ENCODE data around the gene INA. TPM values are rescaled to one million over a fixed set of nuclear protein-coding genes. Genes with fewer than 3 reads are reported as not detected.

INA gene
- total RNA-seq, 4 donors from 2014 or later, result not detected

DNA sequence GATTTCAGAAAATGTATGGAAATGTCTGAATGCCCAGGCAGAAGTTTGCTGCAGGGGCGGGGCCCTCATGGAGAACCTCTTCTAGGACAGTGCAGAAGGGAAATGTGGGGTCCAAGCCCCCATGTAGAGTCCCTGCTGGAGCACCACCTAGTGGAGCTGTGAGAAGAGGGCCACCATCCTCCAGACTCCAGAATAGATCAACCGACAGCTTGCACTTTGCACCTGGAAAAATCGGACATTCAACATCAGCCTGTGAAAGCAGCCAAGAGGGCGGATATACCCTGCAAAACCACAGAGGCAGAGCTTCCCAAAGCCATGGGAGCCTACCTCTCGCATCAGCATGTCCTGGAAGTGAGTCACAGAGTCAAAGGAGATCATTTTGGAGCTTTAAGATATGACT is 16.9 kb upstream of the INA start:
- Histone ChIP-seq H3K4me3 (no peak overlapping the region), H3K9me3 (peaks cover 0 to 12% (median 0%) of the 10 kb centered on the region in 4 donors), H3K36me3 (no peaks in the 10 kb centered on the region), H3K27ac (no peak overlapping the region), H3K4me1 (no peaks in the 10 kb centered on the region), H3K27me3 (no peaks in the 10 kb centered on the region)
- TF ChIP-seq, protein P1, sequence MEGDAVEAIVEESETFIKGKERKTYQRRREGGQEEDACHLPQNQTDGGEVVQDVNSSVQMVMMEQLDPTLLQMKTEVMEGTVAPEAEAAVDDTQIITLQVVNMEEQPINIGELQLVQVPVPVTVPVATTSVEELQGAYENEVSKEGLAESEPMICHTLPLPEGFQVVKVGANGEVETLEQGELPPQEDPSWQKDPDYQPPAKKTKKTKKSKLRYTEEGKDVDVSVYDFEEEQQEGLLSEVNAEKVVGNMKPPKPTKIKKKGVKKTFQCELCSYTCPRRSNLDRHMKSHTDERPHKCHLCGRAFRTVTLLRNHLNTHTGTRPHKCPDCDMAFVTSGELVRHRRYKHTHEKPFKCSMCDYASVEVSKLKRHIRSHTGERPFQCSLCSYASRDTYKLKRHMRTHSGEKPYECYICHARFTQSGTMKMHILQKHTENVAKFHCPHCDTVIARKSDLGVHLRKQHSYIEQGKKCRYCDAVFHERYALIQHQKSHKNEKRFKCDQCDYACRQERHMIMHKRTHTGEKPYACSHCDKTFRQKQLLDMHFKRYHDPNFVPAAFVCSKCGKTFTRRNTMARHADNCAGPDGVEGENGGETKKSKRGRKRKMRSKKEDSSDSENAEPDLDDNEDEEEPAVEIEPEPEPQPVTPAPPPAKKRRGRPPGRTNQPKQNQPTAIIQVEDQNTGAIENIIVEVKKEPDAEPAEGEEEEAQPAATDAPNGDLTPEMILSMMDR (IDR thresholded peaks at IDR 0.05), result no peak
- TF ChIP-seq EP300 (IDR thresholded peaks at IDR 0.05) (no peak), POLR2A (IDR thresholded peaks at IDR 0.05) (no peak)
- no peak for DNase-seq (ENCODE audit: low spot score in 2 of 2)
- WGBS, 2 donors, result 88 to 96% methylated on average over 5 of the region's 5 CpGs

DNA sequence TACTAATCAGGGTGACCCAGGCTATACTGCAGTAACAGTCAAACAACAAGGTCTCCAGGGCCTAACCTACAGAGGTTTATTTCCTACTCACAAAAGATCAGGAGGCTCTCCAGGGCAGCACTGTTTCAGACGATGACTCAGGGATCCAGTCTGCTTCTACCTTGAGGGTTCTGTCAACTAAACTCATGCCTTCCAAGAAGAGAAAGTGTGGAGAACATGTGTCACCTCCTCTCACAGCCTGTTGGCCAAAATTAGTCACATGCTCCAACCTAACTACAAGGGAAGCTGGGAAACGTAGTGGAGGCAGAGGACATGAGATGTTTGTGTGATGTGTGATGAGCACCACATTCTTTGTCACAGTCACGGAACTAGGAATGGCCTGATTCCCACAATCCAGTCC is 14.7 kb upstream of the INA start:
- no peak for DNase-seq (ENCODE audit: low spot score in 2 of 2)
- peaks cover 0 to 12% (median 0%) of the 10 kb centered on the region in 4 donors for H3K9me3 ChIP-seq
- no peak overlapping the region for H3K4me3 ChIP-seq
- no peaks in the 10 kb centered on the region for H3K4me1 ChIP-seq
- 78 to 86% methylated on average over 3 of the region's 3 CpGs for WGBS, 2 donors
- TF ChIP-seq POLR2A (IDR thresholded peaks at IDR 0.05), result no peak
- no peak for TF ChIP-seq EP300 (IDR thresholded peaks at IDR 0.05)
- TF ChIP-seq, protein P1 (IDR thresholded peaks at IDR 0.05), result no peak
- no peaks in the 10 kb centered on the region for H3K27me3 ChIP-seq
- H3K36me3 ChIP-seq, result no peaks in the 10 kb centered on the region
- no peak overlapping the region for H3K27ac ChIP-seq

DNA sequence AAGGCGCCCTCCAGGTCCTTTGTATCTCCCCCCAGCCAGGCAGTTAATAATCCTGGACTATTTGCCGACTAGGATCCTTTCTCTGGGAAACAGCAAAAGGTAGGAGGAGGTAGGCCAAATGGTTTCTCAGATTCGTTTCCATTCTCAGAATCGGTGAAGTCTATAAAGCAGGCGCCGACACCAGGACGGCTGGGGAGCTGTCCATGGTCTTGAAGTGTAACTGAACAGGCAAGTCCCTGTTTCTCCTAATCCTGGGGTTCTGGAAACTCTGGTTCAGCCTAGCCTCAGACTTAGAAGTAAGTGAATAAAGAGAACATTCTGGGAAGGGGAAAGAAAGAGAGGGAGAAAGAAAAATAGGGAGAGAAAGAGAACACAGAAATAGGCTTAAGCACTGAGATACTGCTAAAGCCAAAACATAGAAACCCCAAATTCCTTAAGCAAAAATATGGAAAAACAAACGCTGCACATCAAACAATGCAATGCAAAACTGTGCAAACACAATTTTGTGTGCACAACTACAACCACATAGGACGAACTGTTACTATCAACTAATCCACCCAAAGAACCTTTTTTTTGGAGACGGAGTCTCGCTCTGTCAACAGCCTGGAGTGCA is 11.1 kb upstream of the INA start:
- Histone ChIP-seq H3K27me3 (no peaks in the 10 kb centered on the region), H3K4me3 (no peak overlapping the region), H3K9me3 (no peaks in the 10 kb centered on the region), H3K27ac (no peak overlapping the region), H3K36me3 (no peaks in the 10 kb centered on the region), H3K4me1 (no peaks in the 10 kb centered on the region)
- TF ChIP-seq POLR2A (IDR thresholded peaks at IDR 0.05) (no peak), EP300 (IDR thresholded peaks at IDR 0.05) (no peak)
- TF ChIP-seq, protein P1 (IDR thresholded peaks at IDR 0.05), result no peak
- 32 to 34% methylated on average over 11 of the region's 11 CpGs for WGBS, 2 donors
- peak; percentile 31 to 65 for DNase-seq (ENCODE audit: low spot score in 2 of 2)

DNA sequence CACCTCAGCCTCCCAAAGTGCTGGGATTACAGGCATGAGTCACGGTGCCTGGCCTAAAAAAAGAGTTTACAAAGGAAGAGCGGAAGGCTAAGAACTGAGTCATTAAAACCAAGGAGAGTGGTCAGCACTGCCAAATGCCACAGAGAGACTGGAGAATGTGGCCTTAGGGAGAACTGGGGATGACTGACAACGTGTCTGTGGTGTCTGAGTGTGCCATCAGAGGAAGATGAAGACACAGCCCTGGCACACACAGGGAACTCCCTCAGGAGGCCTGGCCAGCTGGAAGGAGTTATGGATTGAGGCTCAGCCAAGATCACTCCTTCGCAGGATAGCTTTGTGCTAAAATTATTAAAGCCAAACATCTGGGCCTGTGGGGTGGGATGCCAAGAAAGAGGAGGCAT is 3.9 kb upstream of the INA start:
- Histone ChIP-seq H3K9me3 (no peaks in the 10 kb centered on the region), H3K27me3 (peaks cover 0 to 28% of the 10 kb centered on the region in 2 donors), H3K4me1 (peaks cover 0 to 16% (median 4%) of the 10 kb centered on the region in 4 donors), H3K4me3 (no peak overlapping the region), H3K27ac (no peak overlapping the region), H3K36me3 (no peaks in the 10 kb centered on the region)
- TF ChIP-seq, protein P1 (IDR thresholded peaks at IDR 0.05), result no peak
- TF ChIP-seq EP300 (IDR thresholded peaks at IDR 0.05) (no peak), POLR2A (IDR thresholded peaks at IDR 0.05) (no peak)
- peak in 1 of 2 donors; percentile 5 for DNase-seq (ENCODE audit: low spot score in 2 of 2)
- WGBS, 2 donors, result 29 to 40% methylated on average over 4 of the region's 4 CpGs

DNA sequence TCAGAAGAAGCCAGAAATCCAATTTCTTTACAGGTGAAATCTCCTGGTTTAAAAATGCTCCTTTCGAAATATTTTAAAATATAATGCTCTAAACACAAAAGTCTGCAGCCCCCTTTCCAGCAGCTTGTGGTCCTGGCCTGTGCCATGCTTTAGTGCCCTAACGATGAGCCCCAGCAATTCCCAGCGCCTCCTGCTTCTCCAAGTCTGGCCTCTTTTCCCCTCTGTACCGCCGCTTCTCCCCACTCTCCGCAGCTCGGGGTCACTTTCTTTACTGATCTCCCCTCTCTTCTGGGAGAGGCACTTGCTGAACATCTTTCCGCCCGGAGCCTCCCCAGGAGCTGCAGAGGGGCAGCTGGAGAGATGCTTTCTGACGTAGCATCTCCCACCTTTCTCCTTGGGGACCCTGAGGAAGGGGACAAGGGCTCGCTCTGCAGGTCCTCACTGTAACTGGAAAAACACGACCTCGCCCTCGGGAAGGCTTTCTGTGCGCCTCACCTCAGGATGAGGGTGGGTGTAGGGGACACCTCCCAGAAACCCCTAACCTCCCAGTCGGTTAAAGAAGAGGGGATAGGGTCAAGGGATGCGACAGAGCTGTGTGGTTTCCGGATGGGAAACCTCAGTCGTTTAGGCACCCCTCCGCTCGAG is 565 bp upstream of the INA start:
- Histone ChIP-seq H3K4me1 (peaks cover 0 to 16% (median 4%) of the 10 kb centered on the region in 4 donors), H3K4me3 (peak overlapping the region in 1 of 4 donors; percentile 15), H3K9me3 (no peaks in the 10 kb centered on the region), H3K27me3 (peaks cover 0 to 61% of the 10 kb centered on the region in 2 donors), H3K27ac (no peak overlapping the region), H3K36me3 (no peaks in the 10 kb centered on the region)
- no peak for DNase-seq (ENCODE audit: low spot score in 2 of 2)
- 12 to 14% methylated on average over 13 to 21 of the region's 21 CpGs for WGBS, 2 donors
- TF ChIP-seq POLR2A (IDR thresholded peaks at IDR 0.05), result no peak
- no peak for TF ChIP-seq EP300 (IDR thresholded peaks at IDR 0.05)
- TF ChIP-seq, protein P1 (IDR thresholded peaks at IDR 0.05), result no peak

All from tibial nerve (tissue), 4 donors.